ENCODE data around the gene KLHL12. TPM values are rescaled to one million over a fixed set of nuclear protein-coding genes. Genes with fewer than 3 reads are reported as not detected.

The KLHL12 gene
- total RNA-seq, 1 donor from 2014 or later = 24.9 TPM

DNA sequence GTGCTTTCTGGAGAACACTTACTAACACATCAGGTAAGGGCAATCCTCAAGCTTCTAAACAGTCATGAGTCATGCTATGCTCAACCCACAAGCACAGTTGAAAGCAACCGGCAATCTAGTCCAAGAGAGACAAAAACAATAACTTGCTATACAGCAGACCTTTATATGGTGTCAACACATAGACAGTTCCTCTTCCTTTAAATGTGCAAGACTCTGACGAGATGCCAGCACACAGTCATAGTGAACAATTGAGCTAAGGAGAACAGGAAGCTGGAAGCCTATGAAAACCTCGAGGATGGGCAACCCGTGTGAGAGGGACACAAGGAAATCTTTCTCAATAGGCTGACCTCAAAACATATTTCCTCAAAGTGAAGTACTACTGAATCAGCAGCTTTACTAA, 25.8 kb upstream of the KLHL12 start:
- FAIRE-seq = no peak

DNA sequence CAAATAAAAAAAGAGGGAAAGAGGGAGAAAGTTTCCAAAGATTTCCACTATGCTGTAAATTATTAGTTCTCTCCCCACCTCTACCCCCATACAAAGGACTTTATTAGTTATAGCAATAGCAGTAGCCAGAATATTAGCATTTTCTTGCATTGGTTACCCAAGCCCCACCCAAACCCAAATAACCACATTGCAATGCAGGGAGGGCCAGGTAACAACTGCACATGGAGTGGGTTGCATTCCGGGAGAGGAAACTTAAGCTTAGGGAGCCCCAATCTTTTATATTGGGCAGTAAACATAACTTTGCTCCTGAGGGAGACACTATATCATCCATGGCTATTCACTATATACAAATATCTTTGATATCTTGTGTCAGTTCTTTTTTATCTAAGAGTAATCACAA, 25.1 kb upstream of the KLHL12 start:
- peaks cover 66% of the 10 kb centered on the region for H3K79me2 ChIP-seq (ENCODE audit: insufficient read depth, low read length)
- Mint-ChIP-seq H3K27ac (ENCODE audit: unreplicated experiment) (no peak overlapping the region), H3K27me3 (ENCODE audit: low read depth, unreplicated experiment) (no peaks in the 10 kb centered on the region), H3K9me3 (ENCODE audit: unreplicated experiment) (no peaks in the 10 kb centered on the region), H3K4me3 (ENCODE audit: unreplicated experiment) (no peak overlapping the region), H3K4me1 (ENCODE audit: low read depth, unreplicated experiment) (peaks cover 14% of the 10 kb centered on the region), H3K36me3 (ENCODE audit: low read depth, unreplicated experiment) (no peaks in the 10 kb centered on the region)
- no peak for TF ChIP-seq EZH2 (IDR thresholded peaks at IDR 0.05; ENCODE audit: insufficient read depth, low read length)
- TF ChIP-seq CTCF (IDR thresholded peaks at IDR 0.05; ENCODE audit: insufficient read depth, low read depth, low read length) = no peak
- no peaks in the 10 kb centered on the region for H3K36me3 ChIP-seq (ENCODE audit: insufficient read depth, low read length)
- peaks cover 5% of the 10 kb centered on the region for H3K4me1 ChIP-seq (ENCODE audit: insufficient read depth, low read length)
- no peak overlapping the region for H3K27ac ChIP-seq (ENCODE audit: low read depth, low read length)
- H3K27me3 ChIP-seq (ENCODE audit: insufficient read depth, low read length) = no peaks in the 10 kb centered on the region
- H3K9me3 ChIP-seq (ENCODE audit: insufficient read depth, low read depth, low read length) = no peaks in the 10 kb centered on the region
- H3K4me3 ChIP-seq (ENCODE audit: insufficient read depth, low read depth, low read length) = no peak overlapping the region
- no peak for DNase-seq (ENCODE audit: low read depth)
- H2AFZ ChIP-seq (ENCODE audit: low read depth, low read length) = no peak overlapping the region
- no peak for FAIRE-seq
- no peak overlapping the region for H3K9ac ChIP-seq (ENCODE audit: low read length)
- no peak overlapping the region for H3K4me2 ChIP-seq (ENCODE audit: low read length)
- H4K20me1 ChIP-seq (ENCODE audit: insufficient read depth, low read length) = peaks cover 65% of the 10 kb centered on the region

More for the DNA sequence above, 25.8 kb upstream of the KLHL12 start:
- Mint-ChIP-seq H3K36me3 (ENCODE audit: low read depth, unreplicated experiment) (no peaks in the 10 kb centered on the region), H3K4me1 (ENCODE audit: low read depth, unreplicated experiment) (peaks cover 14% of the 10 kb centered on the region), H3K27ac (ENCODE audit: unreplicated experiment) (no peak overlapping the region), H3K27me3 (ENCODE audit: low read depth, unreplicated experiment) (no peaks in the 10 kb centered on the region), H3K9me3 (ENCODE audit: unreplicated experiment) (no peaks in the 10 kb centered on the region), H3K4me3 (ENCODE audit: unreplicated experiment) (no peak overlapping the region)
- no peaks in the 10 kb centered on the region for H3K9me3 ChIP-seq (ENCODE audit: insufficient read depth, low read depth, low read length)
- H4K20me1 ChIP-seq (ENCODE audit: insufficient read depth, low read length) = peaks cover 70% of the 10 kb centered on the region
- no peak overlapping the region for H3K4me3 ChIP-seq (ENCODE audit: insufficient read depth, low read depth, low read length)
- H2AFZ ChIP-seq (ENCODE audit: low read depth, low read length) = no peak overlapping the region
- H3K4me1 ChIP-seq (ENCODE audit: insufficient read depth, low read length) = peaks cover 7% of the 10 kb centered on the region
- H3K9ac ChIP-seq (ENCODE audit: low read length) = no peak overlapping the region
- H3K4me2 ChIP-seq (ENCODE audit: low read length) = peak overlapping the region; percentile 8
- peaks cover 74% of the 10 kb centered on the region for H3K79me2 ChIP-seq (ENCODE audit: insufficient read depth, low read length)
- H3K36me3 ChIP-seq (ENCODE audit: insufficient read depth, low read length) = no peaks in the 10 kb centered on the region
- DNase-seq (ENCODE audit: low read depth) = peak; percentile 41
- TF ChIP-seq CTCF (IDR thresholded peaks at IDR 0.05; ENCODE audit: insufficient read depth, low read depth, low read length) (no peak), EZH2 (IDR thresholded peaks at IDR 0.05; ENCODE audit: insufficient read depth, low read length) (no peak)
- no peak overlapping the region for H3K27ac ChIP-seq (ENCODE audit: low read depth, low read length)
- H3K27me3 ChIP-seq (ENCODE audit: insufficient read depth, low read length) = no peaks in the 10 kb centered on the region

- FAIRE-seq (no peak), DNase-seq (ENCODE audit: low read depth) (no peak)
- H3K27ac ChIP-seq (ENCODE audit: low read depth, low read length) = no peak overlapping the region
- no peaks in the 10 kb centered on the region for H3K36me3 ChIP-seq (ENCODE audit: insufficient read depth, low read length)
- H3K27me3 ChIP-seq (ENCODE audit: insufficient read depth, low read length) = no peaks in the 10 kb centered on the region
- peaks cover 60% of the 10 kb centered on the region for H3K79me2 ChIP-seq (ENCODE audit: insufficient read depth, low read length)
- H3K9ac ChIP-seq (ENCODE audit: low read length) = no peak overlapping the region
- TF ChIP-seq CTCF (IDR thresholded peaks at IDR 0.05; ENCODE audit: insufficient read depth, low read depth, low read length) (no peak), EZH2 (IDR thresholded peaks at IDR 0.05; ENCODE audit: insufficient read depth, low read length) (no peak)
- Mint-ChIP-seq H3K9me3 (ENCODE audit: unreplicated experiment) (no peaks in the 10 kb centered on the region), H3K36me3 (ENCODE audit: low read depth, unreplicated experiment) (no peaks in the 10 kb centered on the region), H3K27ac (ENCODE audit: unreplicated experiment) (no peak overlapping the region), H3K4me1 (ENCODE audit: low read depth, unreplicated experiment) (peaks cover 12% of the 10 kb centered on the region), H3K27me3 (ENCODE audit: low read depth, unreplicated experiment) (no peaks in the 10 kb centered on the region), H3K4me3 (ENCODE audit: unreplicated experiment) (no peak overlapping the region)
- H3K4me1 ChIP-seq (ENCODE audit: insufficient read depth, low read length) = no peaks in the 10 kb centered on the region
- no peaks in the 10 kb centered on the region for H3K9me3 ChIP-seq (ENCODE audit: insufficient read depth, low read depth, low read length)
- H4K20me1 ChIP-seq (ENCODE audit: insufficient read depth, low read length) = peaks cover 58% of the 10 kb centered on the region
- H3K4me2 ChIP-seq (ENCODE audit: low read length) = no peak overlapping the region
- no peak overlapping the region for H3K4me3 ChIP-seq (ENCODE audit: insufficient read depth, low read depth, low read length)
- no peak overlapping the region for H2AFZ ChIP-seq (ENCODE audit: low read depth, low read length)
Observed at GRCh38 chr1:202951437-202951836, 24.4 kb upstream of the KLHL12 start.

Measured in astrocyte (in vitro differentiated cells and primary cell).